ENCODE measurements around the gene KIF1B. TPM values are rescaled to one million over a fixed set of nuclear protein-coding genes. Genes with fewer than 3 reads are reported as not detected.

KIF1B gene
- total and polyA plus RNA-seq, 11 donors, result 25.0 to 137 (median 78.4) TPM

GRCh38 chr1:10306435-10306834, 96.1 kb downstream of the KIF1B start:
- TF ChIP-seq POLR2A (IDR thresholded peaks at IDR 0.05) (no peak), CTCF (IDR thresholded peaks at IDR 0.05) (no peak)
- no peaks in the 10 kb centered on the region for H3K27me3 ChIP-seq
- peaks cover 0 to 65% (median 41%) of the 10 kb centered on the region in 9 donors for H3K36me3 ChIP-seq
- intact Hi-C loops (cut with DNase I), result no loop called here
- H3K27ac ChIP-seq, result no peak overlapping the region
- ATAC-seq, result no peak
- WGBS, 4 donors, result 58 to 79% (median 78%) methylated on average over 2 of the region's 2 CpGs
- no peak for DNase-seq
- no peak overlapping the region for H3K4me3 ChIP-seq
- H3K9me3 ChIP-seq, result no peaks in the 10 kb centered on the region
- peaks cover 0 to 45% (median 17%) of the 10 kb centered on the region in 12 donors for H3K4me1 ChIP-seq

GRCh38 chr1:10308001-10308400, 97.6 kb downstream of the KIF1B start:
- DNase-seq, result no peak
- ATAC-seq, result peak in 2 of 4 donors; percentile 40 to 57
- intact Hi-C loops (cut with DNase I), result no loop called here
- Histone ChIP-seq H3K9me3 (no peaks in the 10 kb centered on the region), H3K27ac (peak overlapping the region in 4 of 12 donors; percentile 1 to 53 (median 12)), H3K4me3 (no peak overlapping the region), H3K27me3 (no peaks in the 10 kb centered on the region), H3K4me1 (peaks cover 0 to 41% (median 17%) of the 10 kb centered on the region in 12 donors), H3K36me3 (peaks cover 0 to 58% (median 33%) of the 10 kb centered on the region in 9 donors)
- no peak for TF ChIP-seq CTCF (IDR thresholded peaks at IDR 0.05)
- no peak for TF ChIP-seq POLR2A (IDR thresholded peaks at IDR 0.05)
- 54 to 68% (median 65%) methylated on average over 3 of the region's 3 CpGs for WGBS, 4 donors

GRCh38 chr1:10309243-10310011, 99.1 kb downstream of the KIF1B start:
- H3K4me3 ChIP-seq, result no peak overlapping the region
- intact Hi-C loops (cut with DNase I), result no loop called here
- 46 to 51% (median 51%) methylated on average over 6 of the region's 6 CpGs for WGBS, 4 donors

GRCh38 chr1:10316752-10317151, 106.4 kb downstream of the KIF1B start:
- TF ChIP-seq CTCF (IDR thresholded peaks at IDR 0.05) (no peak), POLR2A (IDR thresholded peaks at IDR 0.05) (no peak)
- Histone ChIP-seq H3K4me3 (no peak overlapping the region), H3K36me3 (peaks cover 0 to 18% (median 3%) of the 10 kb centered on the region in 9 donors), H3K27ac (no peak overlapping the region), H3K27me3 (no peaks in the 10 kb centered on the region), H3K9me3 (no peaks in the 10 kb centered on the region), H3K4me1 (no peaks in the 10 kb centered on the region)
- intact Hi-C loops (cut with DNase I), result no loop called here
- ATAC-seq (no peak), DNase-seq (no peak)
- WGBS, 4 donors, result 96 to 98% (median 97%) methylated on average over 2 of the region's 2 CpGs

More at GRCh38 chr1:10309243-10310011, 99.1 kb downstream of the KIF1B start:
- DNase-seq, result no peak
- TF ChIP-seq POLR2A (IDR thresholded peaks at IDR 0.05), result no peak
- H3K36me3 ChIP-seq, result peaks cover 0 to 44% (median 18%) of the 10 kb centered on the region in 9 donors
- ATAC-seq, result peak in 2 of 4 donors; percentile 24 to 59
- peaks cover 0 to 34% (median 17%) of the 10 kb centered on the region in 12 donors for H3K4me1 ChIP-seq
- H3K27ac ChIP-seq, result peak overlapping the region in 4 of 12 donors; percentile 1 to 15 (median 12)
- H3K27me3 ChIP-seq, result no peaks in the 10 kb centered on the region
- H3K9me3 ChIP-seq, result no peaks in the 10 kb centered on the region
